ENCODE measurements around the gene POU6F1.
A peak's percentile ranks its signal among the peaks of the same experiment; 100 is the strongest.
"Not testable (repeated sequence)": the region's sequence is repeated elsewhere in the genome, so short reads cannot be mapped to it uniquely, and the experiment has no call there.

POU6F1 gene

GRCh38 chr12:51227112-51227511 lies 9.2 kb upstream of the POU6F1 start:
- DNase-seq (ENCODE audit: low read depth) = not testable (repeated sequence)

- DNase-seq (ENCODE audit: low read depth) = no peak
Measured at GRCh38 chr12:51225771-51226170, 7.9 kb upstream of the POU6F1 start.

- DNase-seq (ENCODE audit: low read depth) = no peak
Measured at GRCh38 chr12:51225234-51225633, 7.4 kb upstream of the POU6F1 start.

GRCh38 chr12:51224625-51225024 lies 6.8 kb upstream of the POU6F1 start:
- DNase-seq (ENCODE audit: low read depth) = no peak

GRCh38 chr12:51222461-51222860 lies 4.6 kb upstream of the POU6F1 start:
- no peak for DNase-seq (ENCODE audit: low read depth)

GRCh38 chr12:51219857-51220256 lies 2.0 kb upstream of the POU6F1 start:
- not testable (repeated sequence) for DNase-seq (ENCODE audit: low read depth)

GRCh38 chr12:51219322-51219721 lies 1.5 kb upstream of the POU6F1 start:
- no peak for DNase-seq (ENCODE audit: low read depth)

GRCh38 chr12:51218607-51219161 lies 822 bp upstream of the POU6F1 start:
- no peak for DNase-seq (ENCODE audit: low read depth)

GRCh38 chr12:51217133-51217967 lies 512 bp downstream of the POU6F1 start:
- peak; percentile 22 for DNase-seq (ENCODE audit: low read depth)

GRCh38 chr12:51216642-51217041 lies 1.2 kb downstream of the POU6F1 start:
- DNase-seq (ENCODE audit: low read depth) = no peak

- no peak for DNase-seq (ENCODE audit: low read depth)
Measured at GRCh38 chr12:51214895-51215294, 3.0 kb downstream of the POU6F1 start.

GRCh38 chr12:51210690-51211395 lies 7.0 kb downstream of the POU6F1 start:
- no peak for DNase-seq (ENCODE audit: low read depth)

GRCh38 chr12:51209259-51209658 lies 8.6 kb downstream of the POU6F1 start:
- no peak for DNase-seq (ENCODE audit: low read depth)

- DNase-seq (ENCODE audit: low read depth) = no peak
Measured at GRCh38 chr12:51208016-51208660, 9.7 kb downstream of the POU6F1 start.

- no peak for DNase-seq (ENCODE audit: low read depth)
Measured at GRCh38 chr12:51205350-51205749, 12.5 kb downstream of the POU6F1 start.

- no peak for DNase-seq (ENCODE audit: low read depth)
Measured at GRCh38 chr12:51202718-51203117, 15.1 kb downstream of the POU6F1 start.

- no peak for DNase-seq (ENCODE audit: low read depth)
Measured at GRCh38 chr12:51200806-51201205, 17.1 kb downstream of the POU6F1 start.

GRCh38 chr12:51200156-51200555 lies 17.7 kb downstream of the POU6F1 start:
- no peak for DNase-seq (ENCODE audit: low read depth)

GRCh38 chr12:51199366-51199945 lies 18.4 kb downstream of the POU6F1 start:
- no peak for DNase-seq (ENCODE audit: low read depth)

GRCh38 chr12:51198568-51199365 lies 19.1 kb downstream of the POU6F1 start:
- DNase-seq (ENCODE audit: low read depth) = no peak
